CD14-positive monocyte (primary cell): ENCODE results near the gene HSPA12A. TPM values are rescaled to one million over a fixed set of nuclear protein-coding genes. Genes with fewer than 3 reads are reported as not detected.

Experiments
- DNase-seq, 3 donors: peaks; one replicate each; pipeline ENCODE4 v3.0.0-alpha.2; 2011 to 2022
- H2AFZ ChIP-seq: 2 replicates; pipeline ENCODE4 v1.6.0; 2012; ENCODE audit warnings: mild to moderate bottlenecking, low read depth, low read length, inconsistent platforms; ENCODE audit not compliant: insufficient read depth, poor library complexity, severe bottlenecking
- H3K27ac ChIP-seq, 2 donors: 1 replicate in 1 of 2; 2 replicates in 1 of 2; pipeline ENCODE4 v1.5.1; 2012 to 2013; ENCODE audit warnings: low read length in 2 of 2, control low read depth in 1 of 2, inconsistent platforms in 1 of 2, low read depth in 1 of 2, mild to moderate bottlenecking in 1 of 2
- H3K27me3 ChIP-seq, 2 donors: one replicate each; pipeline versions ENCODE4 v1.6.0 to v1.6.1; 2011 to 2013; ENCODE audit warnings: low read length in 2 of 2; ENCODE audit not compliant: control insufficient read depth in 2 of 2, insufficient read depth in 2 of 2
- H3K36me3 ChIP-seq, 2 donors: replicated peaks in 1 of 2; 1 replicate in 1 of 2; 2 replicates in 1 of 2; pipeline versions ENCODE4 v1.5.1 to v1.6.1; 2012 to 2013; ENCODE audit warnings: low read length in 2 of 2, control low read depth in 1 of 2, inconsistent platforms in 1 of 2, mild to moderate bottlenecking in 1 of 2; ENCODE audit not compliant: insufficient read depth in 2 of 2, control insufficient read depth in 1 of 2
- H3K4me1 ChIP-seq, 2 donors: 1 replicate in 1 of 2; 2 replicates in 1 of 2; pipeline versions ENCODE4 v1.5.1 to v1.6.1; 2012 to 2013; ENCODE audit warnings: low read length in 2 of 2, control low read depth in 1 of 2, inconsistent platforms in 1 of 2, mild to moderate bottlenecking in 1 of 2, moderate library complexity in 1 of 2; ENCODE audit not compliant: insufficient read depth in 2 of 2, control insufficient read depth in 1 of 2
- H3K4me2 ChIP-seq: replicated peaks from 2 replicates; pipeline ENCODE3; 2012; ENCODE audit warnings: low read length, moderate library complexity, mild to moderate bottlenecking; ENCODE audit not compliant: poor library complexity, severe bottlenecking; ENCODE audit errors: extremely low read depth
- H3K4me3 ChIP-seq, 3 experiments: fragments of 200-600 bp in 1 of 3; sonication (generic) in 1 of 3; replicated peaks in 1 of 3; 1 replicate in 2 of 3; 2 replicates in 1 of 3; pipeline ENCODE4 v1.5.1; 2011 to 2013; ENCODE audit warnings: low read length in 3 of 3, mild to moderate bottlenecking in 3 of 3, control low read depth in 2 of 3, low read depth in 2 of 3, inconsistent platforms in 1 of 3, moderate library complexity in 1 of 3
- H3K79me2 ChIP-seq: 2 replicates; pipeline ENCODE4 v1.6.0; 2012; ENCODE audit warnings: mild to moderate bottlenecking, control low read depth, inconsistent platforms, low read length, moderate library complexity; ENCODE audit not compliant: insufficient read depth
- H3K9ac ChIP-seq: 2 replicates; pipeline ENCODE4 v1.6.0; 2017; ENCODE audit warnings: low read length, mild to moderate bottlenecking; ENCODE audit not compliant: insufficient read depth, poor library complexity, severe bottlenecking
- H3K9me3 ChIP-seq, 2 donors: replicated peaks in 1 of 2; 1 replicate in 1 of 2; 2 replicates in 1 of 2; pipeline versions ENCODE4 v1.5.1 to v1.6.1; 2012 to 2013; ENCODE audit warnings: low read length in 2 of 2, control low read depth in 1 of 2; ENCODE audit not compliant: control insufficient read depth in 1 of 2, insufficient read depth in 1 of 2
- H4K20me1 ChIP-seq: 2 replicates; pipeline ENCODE4 v1.6.0; 2012; ENCODE audit warnings: mild to moderate bottlenecking, low read length, control low read depth, moderate library complexity; ENCODE audit not compliant: insufficient read depth
- H3K27ac Mint-ChIP-seq, 7 donors: one replicate each; pipeline ENCODE4 v1.8.0; 2020; ENCODE audit warnings: mild to moderate bottlenecking in 7 of 7, mixed read lengths in 7 of 7, moderate library complexity in 6 of 7, inconsistent platforms in 2 of 7
- H3K27me3 Mint-ChIP-seq, 3 donors: one replicate each; pipeline ENCODE4 v1.8.0; 2021 to 2022; ENCODE audit warnings: low read depth in 3 of 3, mild to moderate bottlenecking in 3 of 3, mixed read lengths in 3 of 3, moderate library complexity in 3 of 3, inconsistent platforms in 1 of 3
- H3K36me3 Mint-ChIP-seq, 2 donors: one replicate each; pipeline ENCODE4 v1.8.0; 2020; ENCODE audit warnings: mixed read lengths in 2 of 2, inconsistent platforms in 1 of 2, mild to moderate bottlenecking in 1 of 2
- H3K4me1 Mint-ChIP-seq: one replicate; pipeline ENCODE4 v1.8.0; 2020; ENCODE audit warnings: mild to moderate bottlenecking, mixed read lengths
- H3K4me3 Mint-ChIP-seq, 2 donors: one replicate each; pipeline ENCODE4 v1.8.0; 2020; ENCODE audit warnings: mild to moderate bottlenecking in 2 of 2, mixed read lengths in 2 of 2, moderate library complexity in 1 of 2
- H3K9me3 Mint-ChIP-seq, 7 donors: one replicate each; pipeline ENCODE4 v1.8.0; 2020 to 2022; ENCODE audit warnings: mixed read lengths in 7 of 7, mild to moderate bottlenecking in 6 of 7, moderate library complexity in 6 of 7, inconsistent platforms in 2 of 7
- WGBS: methylation state at CpG from one replicate; pipeline ENCODE4 v1.1.5; 2013; ENCODE audit warnings: missing lambda C conversion rate; ENCODE audit not compliant: insufficient coverage; 5-methylcytosine and 5-hydroxymethylcytosine counted together
- intact Hi-C, 2 donors: fragments of 100-400 bp; cut with micrococcal nuclease; formaldehyde crosslinking; loops; one replicate each; pipeline versions ENCODE4 v1.15.0 to v1.15.1; 2023
- polyA plus RNA-seq, 3 donors: library from polyadenylated mRNA; depleted of rRNA in 1 of 3; unstranded in 2 of 3; stranded (reverse) in 1 of 3; fragments of 300-500 nt in 2 of 3; fragments of >200 nt in 1 of 3; fragmentation: Illumina TruSeq in 2 of 3; gene quantifications; 1 replicate in 2 of 3; 2 replicates in 1 of 3; pipeline ENCODE4 v1.2.3, GENCODE V29; 2012 to 2021
- TF ChIP-seq, protein P1 (sequence below): fragments of 200-600 bp; IDR thresholded peaks from one replicate; pipeline ENCODE4 v1.8.0; 2022; ENCODE audit warnings: antibody characterized with exemption, mild to moderate bottlenecking

Gene HSPA12A
- polyA plus RNA-seq, 3 donors: 0.01 TPM; not detected in 2

DNA sequence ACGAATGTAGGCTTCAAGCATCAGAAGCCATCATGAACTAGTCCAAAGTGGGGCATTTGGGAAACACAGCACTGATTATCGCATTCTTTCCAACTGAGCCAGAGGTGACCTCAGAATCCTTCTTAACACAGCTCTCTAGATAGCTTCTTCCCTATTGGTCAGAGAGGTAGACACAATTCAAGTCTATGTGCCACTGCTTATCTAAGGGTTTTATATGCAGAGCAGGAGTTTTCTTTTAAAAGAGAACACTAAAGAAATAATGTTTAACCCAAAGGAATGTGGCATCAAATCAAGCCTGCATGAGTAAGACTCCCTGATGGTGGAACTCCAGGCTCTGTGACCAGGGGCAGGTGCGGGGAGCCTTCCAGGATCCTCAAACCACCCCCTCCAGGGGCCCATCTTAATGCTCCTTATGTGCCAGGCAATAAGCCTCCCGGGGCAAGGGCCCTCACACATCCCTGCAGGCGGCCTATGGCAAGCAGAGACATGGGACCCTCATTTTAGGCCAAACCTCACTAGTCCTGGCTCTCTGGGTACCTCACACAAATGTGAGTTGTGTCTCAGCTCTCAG lies 13.8 kb downstream of the HSPA12A start:
- no peaks in the 10 kb centered on the region for H3K79me2 ChIP-seq
- WGBS: 96% methylated on average over 4 of the region's 5 CpGs
- TF ChIP-seq, protein P1, sequence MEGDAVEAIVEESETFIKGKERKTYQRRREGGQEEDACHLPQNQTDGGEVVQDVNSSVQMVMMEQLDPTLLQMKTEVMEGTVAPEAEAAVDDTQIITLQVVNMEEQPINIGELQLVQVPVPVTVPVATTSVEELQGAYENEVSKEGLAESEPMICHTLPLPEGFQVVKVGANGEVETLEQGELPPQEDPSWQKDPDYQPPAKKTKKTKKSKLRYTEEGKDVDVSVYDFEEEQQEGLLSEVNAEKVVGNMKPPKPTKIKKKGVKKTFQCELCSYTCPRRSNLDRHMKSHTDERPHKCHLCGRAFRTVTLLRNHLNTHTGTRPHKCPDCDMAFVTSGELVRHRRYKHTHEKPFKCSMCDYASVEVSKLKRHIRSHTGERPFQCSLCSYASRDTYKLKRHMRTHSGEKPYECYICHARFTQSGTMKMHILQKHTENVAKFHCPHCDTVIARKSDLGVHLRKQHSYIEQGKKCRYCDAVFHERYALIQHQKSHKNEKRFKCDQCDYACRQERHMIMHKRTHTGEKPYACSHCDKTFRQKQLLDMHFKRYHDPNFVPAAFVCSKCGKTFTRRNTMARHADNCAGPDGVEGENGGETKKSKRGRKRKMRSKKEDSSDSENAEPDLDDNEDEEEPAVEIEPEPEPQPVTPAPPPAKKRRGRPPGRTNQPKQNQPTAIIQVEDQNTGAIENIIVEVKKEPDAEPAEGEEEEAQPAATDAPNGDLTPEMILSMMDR: no peak
- no peaks in the 10 kb centered on the region for H3K36me3 ChIP-seq
- H3K4me3 Mint-ChIP-seq: no peak overlapping the region
- H3K9me3 ChIP-seq: no peaks in the 10 kb centered on the region
- peaks cover 0 to 2% (median 0%) of the 10 kb centered on the region in 7 donors for H3K9me3 Mint-ChIP-seq
- no peaks in the 10 kb centered on the region for H3K4me1 ChIP-seq
- H3K27ac ChIP-seq: no peak overlapping the region
- DNase-seq: no peak
- no peak overlapping the region for H3K4me2 ChIP-seq
- peaks cover 8 to 9% (median 9%) of the 10 kb centered on the region in 3 donors for H3K27me3 Mint-ChIP-seq
- no peaks in the 10 kb centered on the region for H3K27me3 ChIP-seq
- intact Hi-C loops: no loop called here
- no peak overlapping the region for H3K27ac Mint-ChIP-seq
- H3K9ac ChIP-seq: no peak overlapping the region
- no peak overlapping the region for H3K4me3 ChIP-seq
- H3K36me3 Mint-ChIP-seq: no peaks in the 10 kb centered on the region
- no peaks in the 10 kb centered on the region for H3K4me1 Mint-ChIP-seq
- H4K20me1 ChIP-seq: no peaks in the 10 kb centered on the region
- no peak overlapping the region for H2AFZ ChIP-seq

GRCh38 chr10:116723428-116724281 lies 18.7 kb downstream of the HSPA12A start:
- Histone ChIP-seq H2AFZ (no peak overlapping the region), H3K4me3 (no peak overlapping the region), H3K4me2 (no peak overlapping the region), H3K4me1 (no peaks in the 10 kb centered on the region), H3K9ac (no peak overlapping the region), H3K27ac (no peak overlapping the region), H4K20me1 (no peaks in the 10 kb centered on the region), H3K9me3 (no peaks in the 10 kb centered on the region), H3K36me3 (no peaks in the 10 kb centered on the region), H3K79me2 (no peaks in the 10 kb centered on the region), H3K27me3 (peaks cover 0 to 4% of the 10 kb centered on the region in 2 donors)
- intact Hi-C loops: no loop called here
- no peak overlapping the region for H3K4me3 Mint-ChIP-seq
- TF ChIP-seq, protein P1: no peak
- H3K36me3 Mint-ChIP-seq: no peaks in the 10 kb centered on the region
- H3K27me3 Mint-ChIP-seq: peaks cover 8 to 11% (median 10%) of the 10 kb centered on the region in 3 donors
- DNase-seq: no peak
- peaks cover 0 to 2% (median 0%) of the 10 kb centered on the region in 7 donors for H3K9me3 Mint-ChIP-seq
- H3K4me1 Mint-ChIP-seq: no peaks in the 10 kb centered on the region
- whole genome bisulfite sequencing: 90% methylated on average over 7 of the region's 15 CpGs
- H3K27ac Mint-ChIP-seq: no peak overlapping the region
